ENCODE data around the gene HNF4A. TPM values are rescaled to one million over a fixed set of nuclear protein-coding genes. Genes with fewer than 3 reads are reported as not detected.
A peak's percentile ranks its signal among the peaks of the same experiment; 100 is the strongest.

Gene HNF4A
- total and polyA plus RNA-seq, 2 of the 4 experiments (the other 2 are of a cell fraction), result not detected

DNA sequence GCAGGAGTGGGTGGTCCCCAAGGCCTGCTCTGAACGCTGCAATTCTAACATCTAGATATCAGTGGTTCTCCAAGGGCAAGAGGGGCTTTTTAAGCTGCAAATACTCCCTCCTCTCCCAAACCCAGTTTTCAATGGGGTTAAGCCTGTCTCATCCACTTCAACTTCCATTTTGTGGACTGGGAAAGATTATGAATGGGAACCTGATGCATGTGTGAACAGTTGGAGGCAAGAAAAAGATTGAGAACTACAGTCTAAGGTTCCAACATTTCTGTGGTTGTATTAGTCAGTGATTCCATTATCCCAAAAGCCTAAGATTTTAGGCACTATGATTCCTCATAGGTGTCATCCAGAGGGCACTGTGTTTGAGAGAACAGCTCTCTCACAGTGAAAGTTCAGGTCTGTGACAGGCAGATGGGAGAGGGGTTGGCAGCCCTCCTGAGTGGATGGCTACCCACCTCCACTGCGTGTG, 53.7 kb downstream of the HNF4A start:
- ChIA-PET POLR2A (ENCODE audit: unreplicated experiment) (no interaction called here), CTCF (no interaction called here)
- H4K20me1 ChIP-seq (ENCODE audit: insufficient read depth, low read length), result no peaks in the 10 kb centered on the region
- H2BK20ac ChIP-seq (ENCODE audit: low read depth, low read length), result no peak overlapping the region
- H3K4ac ChIP-seq (ENCODE audit: low read depth, low read length), result no peak overlapping the region
- no peak overlapping the region for H2AK9ac ChIP-seq (replicated peaks; ENCODE audit: low read depth, low read length, poor library complexity)
- no peak overlapping the region for H3K4me3 ChIP-seq (ENCODE audit: insufficient read depth, low read depth, low read length)
- no peaks in the 10 kb centered on the region for H3K9me3 ChIP-seq (ENCODE audit: control insufficient read depth, insufficient read depth, low read length)
- H3K56ac ChIP-seq (ENCODE audit: extremely low read depth, insufficient read depth, low read length), result no peak overlapping the region
- H3K36me3 ChIP-seq (ENCODE audit: control insufficient read depth, insufficient read depth, low read length), result no peaks in the 10 kb centered on the region
- H3K79me1 ChIP-seq (ENCODE audit: low read depth in 1 of 2, low read length in 2 of 2), result no peaks in the 10 kb centered on the region
- H3K9me1 ChIP-seq (ENCODE audit: insufficient read depth, low read length), result no peaks in the 10 kb centered on the region; the same call in 1 of the 2 replicates
- intact Hi-C loops (cut with micrococcal nuclease) (no loop called here), in situ Hi-C loops (cut with MboI; ENCODE audit: low sequenced_read_pairs) (no loop called here), dilution Hi-C loops (cut with HindIII; ENCODE audit: low sequenced_read_pairs, unreplicated experiment) (no loop called here)
- no peak overlapping the region for H3K27ac ChIP-seq (ENCODE audit: insufficient read depth, low read length)
- no peak overlapping the region for H3K23ac ChIP-seq (ENCODE audit: low read depth, low read length)
- no peak overlapping the region for H4K91ac ChIP-seq (ENCODE audit: insufficient read depth, low read depth, low read length)
- H3K4me1 ChIP-seq (ENCODE audit: control insufficient read depth, insufficient read depth, low read length), result no peaks in the 10 kb centered on the region
- no peak overlapping the region for H4K5ac ChIP-seq (ENCODE audit: low read depth, low read length)
- DNase-seq (peak; percentile 33), ATAC-seq (ENCODE audit: low read depth) (no peak)
- H2BK120ac ChIP-seq (ENCODE audit: low read depth, low read length), result no peak overlapping the region
- TF ChIP-seq POLR2A (IDR thresholded peaks at IDR 0.05; ENCODE audit: low read depth, low read length), result no peak
- no peak for TF ChIP-seq BHLHE40 (IDR thresholded peaks at IDR 0.05; ENCODE audit: low read depth, low read length)
- no peak for TF ChIP-seq MAFK (IDR thresholded peaks at IDR 0.05; ENCODE audit: low read depth, low read length)
- no peak for TF ChIP-seq MXI1 (IDR thresholded peaks at IDR 0.05; ENCODE audit: borderline replicate concordance, low read depth, low read length)
- no peak for TF ChIP-seq CHD1 (IDR thresholded peaks at IDR 0.05; ENCODE audit: low read depth, low read length)
- no peak for TF ChIP-seq RFX5 (IDR thresholded peaks at IDR 0.05; ENCODE audit: low read depth, low read length)
- TF ChIP-seq, protein P1, sequence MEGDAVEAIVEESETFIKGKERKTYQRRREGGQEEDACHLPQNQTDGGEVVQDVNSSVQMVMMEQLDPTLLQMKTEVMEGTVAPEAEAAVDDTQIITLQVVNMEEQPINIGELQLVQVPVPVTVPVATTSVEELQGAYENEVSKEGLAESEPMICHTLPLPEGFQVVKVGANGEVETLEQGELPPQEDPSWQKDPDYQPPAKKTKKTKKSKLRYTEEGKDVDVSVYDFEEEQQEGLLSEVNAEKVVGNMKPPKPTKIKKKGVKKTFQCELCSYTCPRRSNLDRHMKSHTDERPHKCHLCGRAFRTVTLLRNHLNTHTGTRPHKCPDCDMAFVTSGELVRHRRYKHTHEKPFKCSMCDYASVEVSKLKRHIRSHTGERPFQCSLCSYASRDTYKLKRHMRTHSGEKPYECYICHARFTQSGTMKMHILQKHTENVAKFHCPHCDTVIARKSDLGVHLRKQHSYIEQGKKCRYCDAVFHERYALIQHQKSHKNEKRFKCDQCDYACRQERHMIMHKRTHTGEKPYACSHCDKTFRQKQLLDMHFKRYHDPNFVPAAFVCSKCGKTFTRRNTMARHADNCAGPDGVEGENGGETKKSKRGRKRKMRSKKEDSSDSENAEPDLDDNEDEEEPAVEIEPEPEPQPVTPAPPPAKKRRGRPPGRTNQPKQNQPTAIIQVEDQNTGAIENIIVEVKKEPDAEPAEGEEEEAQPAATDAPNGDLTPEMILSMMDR (conservative IDR thresholded peaks at IDR 0.05; ENCODE audit: low read depth, low read length), result no peak
- TF ChIP-seq USF2 (IDR thresholded peaks at IDR 0.05; ENCODE audit: low read depth, low read length), result no peak
- no peak for TF ChIP-seq FOS (IDR thresholded peaks at IDR 0.05; ENCODE audit: low read depth, low read length)
- no peak for TF ChIP-seq ELK1 (IDR thresholded peaks at IDR 0.05; ENCODE audit: borderline replicate concordance, low read depth, low read length)
- no peak for TF ChIP-seq SMC3 (IDR thresholded peaks at IDR 0.05; ENCODE audit: low read depth, low read length)
- TF ChIP-seq MAZ (IDR thresholded peaks at IDR 0.05; ENCODE audit: borderline replicate concordance, low read depth, low read length), result no peak
- no peak overlapping the region for H2BK5ac ChIP-seq (ENCODE audit: low read depth, low read length, poor library complexity, severe bottlenecking)
- no peak overlapping the region for H3K14ac ChIP-seq (replicated peaks; ENCODE audit: low read depth, low read length)
- H4K8ac ChIP-seq (ENCODE audit: low read depth in 2 of 2, low read length in 2 of 2), result no peak overlapping the region
- H2AK5ac ChIP-seq (ENCODE audit: low read depth, low read length), result no peak overlapping the region
- no CpG with 5 or more reads among the region's 2 CpGs for WGBS, 2 experiments (ENCODE audit: extremely low coverage in 2 of 2, insufficient read length in 1 of 2)
- peaks cover 39% of the 10 kb centered on the region for H3K27me3 ChIP-seq (ENCODE audit: control insufficient read depth, insufficient read depth, low read length)
- H3K18ac ChIP-seq (ENCODE audit: low read depth, low read length), result no peak overlapping the region
- no peak overlapping the region for H3K4me2 ChIP-seq (ENCODE audit: low read depth, low read length)
- no peak overlapping the region for H2BK15ac ChIP-seq (ENCODE audit: low read depth, low read length)
- H2AFZ ChIP-seq (replicated peaks; ENCODE audit: low read length, poor library complexity), result no peak overlapping the region
- no peak overlapping the region for H3K9ac ChIP-seq (ENCODE audit: low read depth, low read length)
- no TSS peak for BruUV-seq (replicated peaks)
